CD4-positive, alpha-beta memory T cell (primary cell): ENCODE data around the gene AIF1L. TPM values are rescaled to one million over a fixed set of nuclear protein-coding genes. Genes with fewer than 3 reads are reported as not detected.
"Not testable (repeated sequence)": the region's sequence is repeated elsewhere in the genome, so short reads cannot be mapped to it uniquely, and the experiment has no call there.

Experiments used
- CTCF ChIA-PET: fragments of 350-600 bp; sonication (Branson Sonifier 250); formaldehyde crosslinking; loops from one replicate; lab custom pipeline; 2021; ENCODE audit warnings: inconsistent platforms; ENCODE audit not compliant: partially characterized antibody; lab: Charles Lee
- POLR2A ChIA-PET: fragments of 350-600 bp; sonication (Branson Sonifier 250); formaldehyde crosslinking; loops from one replicate; lab custom pipeline; 2021; ENCODE audit not compliant: partially characterized antibody; lab: Charles Lee
- DNase-seq, 5 donors: peaks; one replicate each; pipeline versions ENCODE4 v3.0.0 to v3.0.0-alpha.2; 2020 to 2022; ENCODE audit warnings: mixed read lengths in 1 of 5
- H3K27ac ChIP-seq: one replicate; pipeline ENCODE4 v1.7.0; 2013; ENCODE audit warnings: low read depth, low read length
- H3K27me3 ChIP-seq: 2 replicates; pipeline ENCODE4 v1.7.0; 2013; ENCODE audit warnings: mild to moderate bottlenecking, low read length, moderate library complexity; ENCODE audit not compliant: insufficient read depth
- H3K36me3 ChIP-seq: 2 replicates; pipeline ENCODE4 v1.7.0; 2013; ENCODE audit warnings: mild to moderate bottlenecking, low read length, moderate library complexity; ENCODE audit not compliant: insufficient read depth
- H3K4me1 ChIP-seq: 2 replicates; pipeline ENCODE4 v1.7.0; 2013; ENCODE audit warnings: mild to moderate bottlenecking, low read length, moderate library complexity; ENCODE audit not compliant: insufficient read depth
- H3K4me3 ChIP-seq, 2 donors: one replicate each; pipeline ENCODE4 v1.7.0; 2013; ENCODE audit warnings: low read length in 2 of 2, mild to moderate bottlenecking in 1 of 2
- H3K9me3 ChIP-seq, 2 donors: one replicate each; pipeline ENCODE4 v1.7.0; 2013; ENCODE audit warnings: low read length in 2 of 2, control low read depth in 1 of 2; ENCODE audit not compliant: control insufficient read depth in 1 of 2
- H3K27ac Mint-ChIP-seq, 7 donors: one replicate each; pipeline ENCODE4 v1.8.0; 2020 to 2021; ENCODE audit warnings: mixed read lengths in 7 of 7, mild to moderate bottlenecking in 6 of 7, inconsistent platforms in 3 of 7, moderate library complexity in 3 of 7
- H3K27me3 Mint-ChIP-seq, 2 donors: one replicate each; pipeline ENCODE4 v1.8.0; 2020 to 2021; ENCODE audit warnings: mixed read lengths in 2 of 2
- H3K36me3 Mint-ChIP-seq, 2 donors: one replicate each; pipeline ENCODE4 v1.8.0; 2020 to 2021; ENCODE audit warnings: mixed read lengths in 2 of 2, inconsistent platforms in 1 of 2, mild to moderate bottlenecking in 1 of 2
- H3K4me1 Mint-ChIP-seq, 4 donors: one replicate each; pipeline ENCODE4 v1.8.0; 2020 to 2021; ENCODE audit warnings: mixed read lengths in 4 of 4, mild to moderate bottlenecking in 1 of 4
- H3K4me3 Mint-ChIP-seq, 8 donors: one replicate each; pipeline ENCODE4 v1.8.0; 2020 to 2021; ENCODE audit warnings: mixed read lengths in 8 of 8, mild to moderate bottlenecking in 7 of 8, moderate library complexity in 6 of 8, inconsistent platforms in 3 of 8
- H3K9me3 Mint-ChIP-seq, 8 donors: one replicate each; pipeline ENCODE4 v1.8.0; 2020 to 2021; ENCODE audit warnings: mixed read lengths in 8 of 8, mild to moderate bottlenecking in 5 of 8, inconsistent platforms in 3 of 8, moderate library complexity in 1 of 8
- intact Hi-C: fragments of 100-400 bp; cut with micrococcal nuclease; formaldehyde crosslinking; loops from one replicate; pipeline ENCODE4 v1.15.1; 2023
- polyA plus RNA-seq, 2 donors: library from polyadenylated mRNA; unstranded; fragments of 300-500 nt; fragmentation: Illumina TruSeq; gene quantifications; one replicate each; pipeline ENCODE4 v1.2.3, GENCODE V29; 2021
- total RNA-seq, 2 experiments: library from RNA; stranded (reverse); gene quantifications; one replicate each; pipeline ENCODE4 v1.2.3, GENCODE V29; 2021

The AIF1L gene
- total and polyA plus RNA-seq, 4 experiments from 2014 or later = 0.15 TPM; not detected in 3

GRCh38 chr9:131107760-131108159 lies 11.4 kb downstream of the AIF1L start:
- peaks cover 2% of the 10 kb centered on the region for H3K4me1 ChIP-seq
- ChIA-PET POLR2A (no interaction called here), CTCF (no interaction called here)
- no peak overlapping the region for H3K27ac Mint-ChIP-seq
- H3K27ac ChIP-seq = no peak overlapping the region
- no peaks in the 10 kb centered on the region for H3K9me3 ChIP-seq
- no peak overlapping the region for H3K4me3 Mint-ChIP-seq
- H3K9me3 Mint-ChIP-seq = peaks cover 0 to 2% (median 0%) of the 10 kb centered on the region in 8 donors
- H3K27me3 Mint-ChIP-seq = peaks cover 2 to 3% of the 10 kb centered on the region in 2 donors
- no peaks in the 10 kb centered on the region for H3K36me3 Mint-ChIP-seq
- peaks cover 4% of the 10 kb centered on the region for H3K27me3 ChIP-seq
- intact Hi-C loops = no loop called here
- H3K4me1 Mint-ChIP-seq = no peaks in the 10 kb centered on the region
- H3K4me3 ChIP-seq = no peak overlapping the region
- H3K36me3 ChIP-seq = no peaks in the 10 kb centered on the region
- no peak for DNase-seq

- Histone ChIP-seq H3K27me3 (peaks cover 5% of the 10 kb centered on the region), H3K27ac (no peak overlapping the region), H3K9me3 (no peaks in the 10 kb centered on the region), H3K36me3 (no peaks in the 10 kb centered on the region), H3K4me3 (no peak overlapping the region), H3K4me1 (no peaks in the 10 kb centered on the region)
- Mint-ChIP-seq H3K36me3 (no peaks in the 10 kb centered on the region), H3K27ac (no peak overlapping the region), H3K4me3 (no peak overlapping the region), H3K27me3 (peaks cover 0 to 2% of the 10 kb centered on the region in 2 donors), H3K4me1 (no peaks in the 10 kb centered on the region), H3K9me3 (no peaks in the 10 kb centered on the region)
- CTCF ChIA-PET = no interaction called here
- POLR2A ChIA-PET = interaction anchor here (0.6 to 0.7 kb wide), 2 partner anchors 12 to 1125 kb away, joined by 3 read pairs; no protein-coding TSS in a partner anchor
- intact Hi-C loops = no loop called here
- DNase-seq = no peak
These were observed 15.0 kb downstream of the AIF1L start for GRCh38 chr9:131111186-131111853.

- DNase-seq = no peak
- Mint-ChIP-seq H3K4me1 (no peaks in the 10 kb centered on the region), H3K27me3 (peaks cover 0 to 2% of the 10 kb centered on the region in 2 donors), H3K36me3 (no peaks in the 10 kb centered on the region), H3K27ac (no peak overlapping the region), H3K4me3 (no peak overlapping the region), H3K9me3 (no peaks in the 10 kb centered on the region)
- intact Hi-C loops = no loop called here
- Histone ChIP-seq H3K9me3 (no peaks in the 10 kb centered on the region), H3K27me3 (peaks cover 8% of the 10 kb centered on the region), H3K27ac (no peak overlapping the region), H3K4me3 (no peak overlapping the region), H3K4me1 (no peaks in the 10 kb centered on the region), H3K36me3 (no peaks in the 10 kb centered on the region)
- ChIA-PET CTCF (no interaction called here), POLR2A (no interaction called here)
These were observed 15.6 kb downstream of the AIF1L start for GRCh38 chr9:131111854-131112311.

- Histone ChIP-seq H3K27ac (no peak overlapping the region), H3K36me3 (no peaks in the 10 kb centered on the region), H3K27me3 (peaks cover 8% of the 10 kb centered on the region), H3K4me3 (no peak overlapping the region), H3K4me1 (no peaks in the 10 kb centered on the region), H3K9me3 (no peaks in the 10 kb centered on the region)
- ChIA-PET CTCF (no interaction called here), POLR2A (no interaction called here)
- Mint-ChIP-seq H3K4me1 (no peaks in the 10 kb centered on the region), H3K27me3 (peaks cover 2 to 4% of the 10 kb centered on the region in 2 donors), H3K27ac (no peak overlapping the region), H3K36me3 (no peaks in the 10 kb centered on the region), H3K9me3 (no peaks in the 10 kb centered on the region), H3K4me3 (no peak overlapping the region)
- no peak for DNase-seq
- intact Hi-C loops = no loop called here
These were observed 16.2 kb downstream of the AIF1L start for GRCh38 chr9:131112374-131113154.

GRCh38 chr9:131113655-131114054 lies 17.3 kb downstream of the AIF1L start:
- CTCF ChIA-PET = interaction anchor here (0.7 kb wide), 1 partner anchor 19 kb away, joined by 3 read pairs; no protein-coding TSS in a partner anchor
- H3K4me3 ChIP-seq = no peak overlapping the region
- no peaks in the 10 kb centered on the region for H3K4me1 Mint-ChIP-seq
- POLR2A ChIA-PET = no interaction called here
- intact Hi-C loops = no loop called here
- H3K36me3 ChIP-seq = no peaks in the 10 kb centered on the region
- H3K4me3 Mint-ChIP-seq = no peak overlapping the region
- H3K4me1 ChIP-seq = no peaks in the 10 kb centered on the region
- no peaks in the 10 kb centered on the region for H3K9me3 Mint-ChIP-seq
- no peak for DNase-seq
- H3K36me3 Mint-ChIP-seq = no peaks in the 10 kb centered on the region
- no peak overlapping the region for H3K27ac Mint-ChIP-seq
- no peak overlapping the region for H3K27ac ChIP-seq
- H3K27me3 ChIP-seq = peaks cover 8% of the 10 kb centered on the region
- peaks cover 2 to 6% of the 10 kb centered on the region in 2 donors for H3K27me3 Mint-ChIP-seq
- H3K9me3 ChIP-seq = no peaks in the 10 kb centered on the region

- H3K27me3 Mint-ChIP-seq = peaks cover 2 to 6% of the 10 kb centered on the region in 2 donors
- H3K27ac ChIP-seq = no peak overlapping the region
- peaks cover 8% of the 10 kb centered on the region for H3K27me3 ChIP-seq
- H3K36me3 Mint-ChIP-seq = no peaks in the 10 kb centered on the region
- no peak overlapping the region for H3K4me3 ChIP-seq
- H3K9me3 ChIP-seq = no peaks in the 10 kb centered on the region
- no peak for DNase-seq
- H3K9me3 Mint-ChIP-seq = no peaks in the 10 kb centered on the region
- no peaks in the 10 kb centered on the region for H3K4me1 ChIP-seq
- intact Hi-C loops = no loop called here
- CTCF ChIA-PET = no interaction called here
- H3K27ac Mint-ChIP-seq = no peak overlapping the region
- H3K4me3 Mint-ChIP-seq = no peak overlapping the region
- H3K36me3 ChIP-seq = no peaks in the 10 kb centered on the region
- POLR2A ChIA-PET = no interaction called here
- no peaks in the 10 kb centered on the region for H3K4me1 Mint-ChIP-seq
These were observed 17.8 kb downstream of the AIF1L start for GRCh38 chr9:131114084-131114535.

- POLR2A ChIA-PET = interaction anchor here (2.7 kb wide), 1 partner anchor 10 kb away, joined by 7 read pairs; the partner anchor contains the start of gene NUP214
- H3K4me1 ChIP-seq, H3K27me3 ChIP-seq, H3K27ac ChIP-seq, H3K9me3 Mint-ChIP-seq, H3K9me3 ChIP-seq, CTCF ChIA-PET, H3K36me3 Mint-ChIP-seq, DNase-seq, H3K4me3 ChIP-seq, H3K4me3 Mint-ChIP-seq, H3K27ac Mint-ChIP-seq, intact Hi-C loops, H3K36me3 ChIP-seq, H3K27me3 Mint-ChIP-seq, H3K4me1 Mint-ChIP-seq: not testable (repeated sequence)
These were observed 19.0 kb downstream of the AIF1L start for GRCh38 chr9:131115360-131115742.
